ENCODE data around the gene SPRN.

DNA sequence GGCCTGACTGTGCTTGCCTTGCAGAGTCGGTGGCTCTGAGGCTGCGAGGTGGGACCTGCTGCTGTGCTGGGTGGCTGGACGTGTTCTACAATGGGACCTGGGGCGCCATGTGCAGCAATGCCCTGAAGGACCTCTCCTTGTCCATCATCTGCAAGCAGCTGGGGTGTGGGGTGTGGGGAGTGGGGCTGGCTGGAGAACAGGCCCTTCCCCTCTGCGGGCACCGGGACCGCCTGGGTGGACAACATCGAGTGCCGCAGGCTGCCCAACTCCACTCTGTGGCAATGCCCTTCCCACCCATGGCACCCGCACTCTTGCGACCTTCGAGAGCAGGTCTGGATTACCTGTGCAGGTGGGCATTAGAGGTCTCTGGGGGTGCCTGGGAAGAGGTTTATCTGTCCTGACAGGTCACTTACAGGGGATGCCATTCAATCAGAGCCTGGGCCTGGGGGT is 40.2 kb upstream of the SPRN start:
- TF ChIP-seq, protein P1, sequence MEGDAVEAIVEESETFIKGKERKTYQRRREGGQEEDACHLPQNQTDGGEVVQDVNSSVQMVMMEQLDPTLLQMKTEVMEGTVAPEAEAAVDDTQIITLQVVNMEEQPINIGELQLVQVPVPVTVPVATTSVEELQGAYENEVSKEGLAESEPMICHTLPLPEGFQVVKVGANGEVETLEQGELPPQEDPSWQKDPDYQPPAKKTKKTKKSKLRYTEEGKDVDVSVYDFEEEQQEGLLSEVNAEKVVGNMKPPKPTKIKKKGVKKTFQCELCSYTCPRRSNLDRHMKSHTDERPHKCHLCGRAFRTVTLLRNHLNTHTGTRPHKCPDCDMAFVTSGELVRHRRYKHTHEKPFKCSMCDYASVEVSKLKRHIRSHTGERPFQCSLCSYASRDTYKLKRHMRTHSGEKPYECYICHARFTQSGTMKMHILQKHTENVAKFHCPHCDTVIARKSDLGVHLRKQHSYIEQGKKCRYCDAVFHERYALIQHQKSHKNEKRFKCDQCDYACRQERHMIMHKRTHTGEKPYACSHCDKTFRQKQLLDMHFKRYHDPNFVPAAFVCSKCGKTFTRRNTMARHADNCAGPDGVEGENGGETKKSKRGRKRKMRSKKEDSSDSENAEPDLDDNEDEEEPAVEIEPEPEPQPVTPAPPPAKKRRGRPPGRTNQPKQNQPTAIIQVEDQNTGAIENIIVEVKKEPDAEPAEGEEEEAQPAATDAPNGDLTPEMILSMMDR (IDR thresholded peaks at IDR 0.05; ENCODE audit: low read length) = no peak
- TF ChIP-seq EZH2phosphoT487 (IDR thresholded peaks at IDR 0.05; ENCODE audit: low read length) = no peak
